HEK293 (cell line): ENCODE results near the gene PTPRN2.
"Not testable (repeated sequence)": the region's sequence is repeated elsewhere in the genome, so short reads cannot be mapped to it uniquely, and the experiment has no call there.

Experiments
- CTCF ChIA-PET: fragments of 350-600 bp; formaldehyde crosslinking; extraction: SDS; loops from one replicate; lab custom pipeline; 2021; ENCODE audit warnings: antibody characterized with exemption; lab: Yijun Ruan, JAX
- POLR2A ChIA-PET: fragments of 300-600 bp; formaldehyde crosslinking; extraction: SDS; loops from one replicate; lab custom pipeline; 2020; ENCODE audit warnings: antibody characterized with exemption, inconsistent platforms; lab: Yijun Ruan, JAX
- H3K27ac ChIP-seq: fragments of 200-500 bp; sonication (Bioruptor generic); 2 replicates; pipeline ENCODE4 v1.5.1; 2014; ENCODE audit warnings: low read depth, low read length, control low read depth, inconsistent platforms; ENCODE audit errors: extremely low read depth
- H3K36me3 ChIP-seq, 2 experiments: fragments of 200-500 bp in 1 of 2; sonication (Bioruptor generic) in 1 of 2; 1 replicate in 1 of 2; 2 replicates in 1 of 2; pipeline ENCODE4 v1.5.1; 2014 to 2017; ENCODE audit warnings: inconsistent platforms in 2 of 2, low read length in 2 of 2; ENCODE audit not compliant: control insufficient read depth in 2 of 2, insufficient read depth in 1 of 2
- H3K4me1 ChIP-seq: fragments of 200-500 bp; sonication (Bioruptor generic); 2 replicates; pipeline ENCODE4 v1.5.1; 2014; ENCODE audit warnings: mild to moderate bottlenecking, low read length, inconsistent platforms; ENCODE audit not compliant: control insufficient read depth, insufficient read depth
- H3K4me3 ChIP-seq: 2 replicates; pipeline ENCODE4 v1.5.1; 2011; ENCODE audit warnings: low read depth, mild to moderate bottlenecking, control low read depth, low read length, moderate library complexity
- H3K9me3 ChIP-seq: fragments of 200-500 bp; sonication (Bioruptor generic); 2 replicates; pipeline ENCODE4 v1.5.1; 2014; ENCODE audit warnings: low read depth, low read length, inconsistent platforms; ENCODE audit not compliant: control insufficient read depth, insufficient read depth
- CTCF ChIP-seq: fragments of 450-650 bp; formaldehyde crosslinking; IDR thresholded peaks from 2 replicates; pipeline ENCODE4 v1.5.1; 2016; ENCODE audit warnings: missing biosample characterization, missing genetic modification characterization
- MZF1 ChIP-seq: fragments of 450-650 bp; formaldehyde crosslinking; IDR thresholded peaks from 2 replicates; pipeline ENCODE4 v1.5.1; 2017; ENCODE audit warnings: missing biosample characterization, missing genetic modification characterization, borderline replicate concordance
- ZNF138 ChIP-seq: fragments of 450-650 bp; formaldehyde crosslinking; IDR thresholded peaks from 2 replicates; pipeline ENCODE4 v1.5.1; 2016; ENCODE audit warnings: missing biosample characterization, missing genetic modification characterization, borderline replicate concordance
- ZNF280C ChIP-seq: fragments of 450-650 bp; formaldehyde crosslinking; IDR thresholded peaks from 2 replicates; pipeline ENCODE4 v1.5.1; 2016; ENCODE audit warnings: missing biosample characterization, missing genetic modification characterization
- ZNF341 ChIP-seq: fragments of 450-650 bp; formaldehyde crosslinking; IDR thresholded peaks from 2 replicates; pipeline ENCODE4; 2016; ENCODE audit warnings: low read depth, missing biosample characterization, missing genetic modification characterization
- ZNF398 ChIP-seq: fragments of 450-650 bp; formaldehyde crosslinking; IDR thresholded peaks from 2 replicates; pipeline ENCODE4 v1.5.1; 2017; ENCODE audit warnings: missing biosample characterization, missing genetic modification characterization
- ZNF426 ChIP-seq: fragments of 450-650 bp; formaldehyde crosslinking; IDR thresholded peaks from 2 replicates; pipeline ENCODE4 v1.5.1; 2017; ENCODE audit warnings: missing biosample characterization, missing genetic modification characterization, mild to moderate bottlenecking, inconsistent platforms, moderate library complexity
- ZNF777 ChIP-seq: fragments of 450-650 bp; formaldehyde crosslinking; IDR thresholded peaks from 2 replicates; pipeline ENCODE4 v1.5.1; 2017; ENCODE audit warnings: missing biosample characterization, missing genetic modification characterization, borderline replicate concordance
- ZSCAN23 ChIP-seq: fragments of 450-650 bp; formaldehyde crosslinking; IDR thresholded peaks from 2 replicates; pipeline ENCODE4 v1.5.1; 2016; ENCODE audit warnings: missing biosample characterization, missing genetic modification characterization

The PTPRN2 gene

GRCh38 chr7:157592636-157593320 lies 994.8 kb downstream of the PTPRN2 start:
- peaks cover 0 to 10% of the 10 kb centered on the region in 2 experiments; a peak in 1 of 3 replicates for H3K36me3 ChIP-seq
- CTCF ChIA-PET, H3K9me3 ChIP-seq, H3K4me1 ChIP-seq, POLR2A ChIA-PET, H3K4me3 ChIP-seq, H3K27ac ChIP-seq: not testable (repeated sequence)

- Histone ChIP-seq H3K9me3 (no peaks in the 10 kb centered on the region), H3K27ac (no peak overlapping the region), H3K36me3 (peaks cover 0 to 10% of the 10 kb centered on the region in 2 experiments; a peak in 1 of 3 replicates), H3K4me3 (no peak overlapping the region), H3K4me1 (no peaks in the 10 kb centered on the region)
- CTCF ChIA-PET, result no interaction called here
- TF ChIP-seq ZNF426 (no peak), ZNF777 (tag by site-specific recombination) (no peak), ZNF280C (tag by site-specific recombination) (no peak), ZNF138 (tag by site-specific recombination) (no peak)
- POLR2A ChIA-PET, result no interaction called here
Observed at GRCh38 chr7:157590526-157590925, 997.1 kb downstream of the PTPRN2 start.

GRCh38 chr7:157589680-157590079 lies 997.9 kb downstream of the PTPRN2 start:
- no peak overlapping the region for H3K4me3 ChIP-seq
- no peaks in the 10 kb centered on the region for H3K4me1 ChIP-seq
- CTCF ChIA-PET, result no interaction called here
- no peaks in the 10 kb centered on the region for H3K9me3 ChIP-seq
- no peak overlapping the region for H3K27ac ChIP-seq
- POLR2A ChIA-PET, result no interaction called here
- H3K36me3 ChIP-seq, result peaks cover 0 to 10% of the 10 kb centered on the region in 2 experiments; a peak in 1 of 3 replicates
- TF ChIP-seq ZNF398 (tag by site-specific recombination), result no peak
- TF ChIP-seq MZF1 (tag by site-specific recombination), result no peak
- no peak for TF ChIP-seq ZSCAN23 (tag by site-specific recombination)

GRCh38 chr7:157587805-157588560 lies 999.6 kb downstream of the PTPRN2 start:
- no peak overlapping the region for H3K4me3 ChIP-seq
- no peak overlapping the region for H3K27ac ChIP-seq
- H3K4me1 ChIP-seq, result no peaks in the 10 kb centered on the region
- ChIA-PET POLR2A (no interaction called here), CTCF (no interaction called here)
- peaks cover 0 to 8% of the 10 kb centered on the region in 2 experiments; a peak in 1 of 3 replicates for H3K36me3 ChIP-seq
- H3K9me3 ChIP-seq, result no peaks in the 10 kb centered on the region
- TF ChIP-seq CTCF (tag by site-specific recombination) (no peak), ZNF341 (0 out of 2 replicates have a peak, but pooled peaks have one; percentile 19)
